ENCODE results near the gene SERTAD3. TPM values are rescaled to one million over a fixed set of nuclear protein-coding genes. Genes with fewer than 3 reads are reported as not detected.
"Not testable (repeated sequence)": the region's sequence is repeated elsewhere in the genome, so short reads cannot be mapped to it uniquely, and the experiment has no call there.

The SERTAD3 gene
- total RNA-seq, 5 donors from 2014 or later (not counting 1 experiment from before 2014, with no cell fraction given): 17.4 to 26.7 (median 24.7) TPM

- H3K27me3 ChIP-seq (replicated peaks in 1 of 2; ENCODE audit: control insufficient read depth in 2 of 2, extremely low read depth in 1 of 2, insufficient read depth in 2 of 2, low read length in 1 of 2): peaks cover 0 to 2% of the 10 kb centered on the region in 2 experiments
- no peak overlapping the region for H3K27ac Mint-ChIP-seq
- peaks cover 9 to 15% (median 10%) of the 10 kb centered on the region in 3 donors for H3K4me1 Mint-ChIP-seq
- ATAC-seq (replicated peaks in 1 of 4): no peak
- no peak overlapping the region for H3K4me3 Mint-ChIP-seq
- no peak for DNase-seq
- no peaks in the 10 kb centered on the region for H3K9me3 ChIP-seq
- POLR2A ChIA-PET: no interaction called here
- H3K27me3 Mint-ChIP-seq: no peaks in the 10 kb centered on the region
- no peak overlapping the region for H3K27ac ChIP-seq (ENCODE audit: low read length)
- H3K4me1 ChIP-seq (ENCODE audit: control insufficient read depth in 1 of 2, extremely low read depth in 1 of 2, insufficient read depth in 2 of 2, low read length in 2 of 2): peaks cover 2 to 11% of the 10 kb centered on the region in 2 experiments
- no peak overlapping the region for H3K4me3 ChIP-seq (ENCODE audit: control insufficient read depth in 1 of 2, extremely low read depth in 1 of 2, low read length in 1 of 2)
- H3K36me3 ChIP-seq (ENCODE audit: control insufficient read depth in 2 of 2, extremely low read depth in 1 of 2, insufficient read depth in 1 of 2, low read length in 1 of 2): no peaks in the 10 kb centered on the region
- CTCF ChIA-PET: no interaction called here
- H3K36me3 Mint-ChIP-seq: peaks cover 3% of the 10 kb centered on the region
- no peaks in the 10 kb centered on the region for H3K9me3 Mint-ChIP-seq
- WGBS (ENCODE audit: insufficient coverage): 100% methylated on average over 1 of the region's 3 CpGs
Observed at GRCh38 chr19:40460185-40460584, 16.1 kb upstream of the SERTAD3 start.

DNA sequence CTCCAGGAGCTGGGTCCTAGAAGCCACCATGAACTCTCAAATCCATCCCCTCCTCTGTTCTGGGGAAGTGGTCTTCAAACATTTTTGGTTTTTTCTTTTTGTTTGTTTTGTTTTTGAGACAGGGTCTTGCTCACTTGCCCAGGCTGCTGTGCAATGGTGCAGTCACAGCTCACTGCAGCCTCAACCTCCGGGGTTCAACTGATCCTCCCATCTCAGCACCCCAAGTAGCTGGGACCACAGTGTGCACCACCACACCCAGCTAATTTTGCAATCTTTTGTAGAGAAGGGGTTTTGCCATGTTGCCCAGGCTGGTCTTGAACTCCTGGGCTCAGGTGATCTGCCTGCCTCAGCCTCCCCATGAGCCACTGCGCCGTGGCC lies 14.5 kb upstream of the SERTAD3 start:
- ATAC-seq (replicated peaks in 1 of 4) (no peak), DNase-seq (no peak)
- WGBS (ENCODE audit: insufficient coverage): 100% methylated on average over 2 of the region's 3 CpGs
- ChIA-PET POLR2A (no interaction called here), CTCF (interaction anchor here in 1 of 2 donors (0.6 kb wide), 1 partner anchor 68 kb away, joined by 3 read pairs; no protein-coding TSS in a partner anchor)
- H3K4me1 Mint-ChIP-seq: peaks cover 0 to 7% (median 0%) of the 10 kb centered on the region in 3 donors
- peaks cover 0 to 2% of the 10 kb centered on the region in 2 experiments for H3K27me3 ChIP-seq (replicated peaks in 1 of 2; ENCODE audit: control insufficient read depth in 2 of 2, extremely low read depth in 1 of 2, insufficient read depth in 2 of 2, low read length in 1 of 2)
- H3K36me3 Mint-ChIP-seq: peaks cover 3% of the 10 kb centered on the region
- no peaks in the 10 kb centered on the region for H3K36me3 ChIP-seq (ENCODE audit: control insufficient read depth in 2 of 2, extremely low read depth in 1 of 2, insufficient read depth in 1 of 2, low read length in 1 of 2)
- no peaks in the 10 kb centered on the region for H3K9me3 ChIP-seq
- no peaks in the 10 kb centered on the region for H3K9me3 Mint-ChIP-seq
- H3K4me3 ChIP-seq (ENCODE audit: control insufficient read depth in 1 of 2, extremely low read depth in 1 of 2, low read length in 1 of 2): no peak overlapping the region
- no peaks in the 10 kb centered on the region for H3K27me3 Mint-ChIP-seq
- no peak overlapping the region for H3K27ac ChIP-seq (ENCODE audit: low read length)
- no peak overlapping the region for H3K27ac Mint-ChIP-seq
- no peak overlapping the region for H3K4me3 Mint-ChIP-seq
- no peaks in the 10 kb centered on the region for H3K4me1 ChIP-seq (ENCODE audit: control insufficient read depth in 1 of 2, extremely low read depth in 1 of 2, insufficient read depth in 2 of 2, low read length in 2 of 2)

DNA sequence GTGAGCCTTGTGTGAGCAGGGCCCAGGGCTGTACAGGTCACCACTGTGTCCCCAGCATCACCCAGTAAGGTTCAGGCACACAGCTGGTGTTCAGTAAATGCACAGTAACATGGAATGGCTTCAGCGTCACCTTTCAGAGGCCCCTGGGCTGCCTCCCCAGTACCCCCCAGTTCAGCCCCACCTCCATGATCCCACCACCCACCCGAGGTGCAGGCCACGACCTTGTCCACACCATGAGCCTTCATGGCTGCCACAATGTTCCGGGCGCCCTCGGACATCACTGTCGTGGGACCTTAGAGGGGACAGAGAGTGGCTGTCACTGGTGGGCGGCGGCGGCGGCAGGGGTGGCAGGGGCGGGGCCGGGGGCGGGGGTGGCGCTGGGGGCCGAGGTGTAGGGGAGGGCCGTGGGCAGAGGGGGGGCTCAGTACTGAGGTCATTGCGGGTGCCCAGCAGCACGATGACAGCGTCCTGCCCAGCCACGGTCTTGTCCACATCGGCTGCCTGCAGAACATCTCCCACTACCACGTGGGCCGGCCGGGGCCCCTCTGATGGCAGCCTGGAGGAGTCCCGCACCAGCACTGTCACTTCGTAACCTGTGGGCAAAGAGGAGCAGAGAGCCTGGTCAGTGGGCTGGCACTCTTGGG lies 13.9 kb upstream of the SERTAD3 start:
- no peak for DNase-seq
- Histone ChIP-seq H3K27ac (ENCODE audit: low read length) (no peak overlapping the region), H3K4me3 (ENCODE audit: control insufficient read depth in 1 of 2, extremely low read depth in 1 of 2, low read length in 1 of 2) (no peak overlapping the region), H3K9me3 (no peaks in the 10 kb centered on the region), H3K36me3 (ENCODE audit: control insufficient read depth in 2 of 2, extremely low read depth in 1 of 2, insufficient read depth in 1 of 2, low read length in 1 of 2) (no peaks in the 10 kb centered on the region), H3K4me1 (ENCODE audit: control insufficient read depth in 1 of 2, extremely low read depth in 1 of 2, insufficient read depth in 2 of 2, low read length in 2 of 2) (no peaks in the 10 kb centered on the region), H3K27me3 (replicated peaks in 1 of 2; ENCODE audit: control insufficient read depth in 2 of 2, extremely low read depth in 1 of 2, insufficient read depth in 2 of 2, low read length in 1 of 2) (peaks cover 0 to 2% of the 10 kb centered on the region in 2 experiments)
- Mint-ChIP-seq H3K27me3 (no peaks in the 10 kb centered on the region), H3K36me3 (peaks cover 3% of the 10 kb centered on the region), H3K4me3 (no peak overlapping the region), H3K9me3 (no peaks in the 10 kb centered on the region), H3K27ac (no peak overlapping the region), H3K4me1 (peaks cover 0 to 7% (median 0%) of the 10 kb centered on the region in 3 donors)
- 98% methylated on average over 15 of the region's 27 CpGs for WGBS (ENCODE audit: insufficient coverage)
- POLR2A ChIA-PET: no interaction called here
- CTCF ChIA-PET: interaction anchor here in 1 of 2 donors (0.6 kb wide), 1 partner anchor 67 kb away, joined by 3 read pairs; no protein-coding TSS in a partner anchor
- no peak for ATAC-seq (replicated peaks in 1 of 4)

GRCh38 chr19:40457048-40457447 lies 12.9 kb upstream of the SERTAD3 start:
- Histone ChIP-seq H3K9me3 (no peaks in the 10 kb centered on the region), H3K36me3 (ENCODE audit: control insufficient read depth in 2 of 2, extremely low read depth in 1 of 2, insufficient read depth in 1 of 2, low read length in 1 of 2) (no peaks in the 10 kb centered on the region), H3K4me3 (ENCODE audit: control insufficient read depth in 1 of 2, extremely low read depth in 1 of 2, low read length in 1 of 2) (no peak overlapping the region), H3K4me1 (ENCODE audit: control insufficient read depth in 1 of 2, extremely low read depth in 1 of 2, insufficient read depth in 2 of 2, low read length in 2 of 2) (no peaks in the 10 kb centered on the region), H3K27me3 (replicated peaks in 1 of 2; ENCODE audit: control insufficient read depth in 2 of 2, extremely low read depth in 1 of 2, insufficient read depth in 2 of 2, low read length in 1 of 2) (peaks cover 0 to 2% of the 10 kb centered on the region in 2 experiments), H3K27ac (ENCODE audit: low read length) (no peak overlapping the region)
- POLR2A ChIA-PET: no interaction called here
- H3K27ac Mint-ChIP-seq: no peak overlapping the region
- CTCF ChIA-PET: interaction anchor here in 1 of 2 donors (0.7 kb wide), 1 partner anchor 36 kb away, joined by 4 read pairs; no protein-coding TSS in a partner anchor
- WGBS (ENCODE audit: insufficient coverage): 95% methylated on average over 4 of the region's 5 CpGs
- H3K4me1 Mint-ChIP-seq: peaks cover 0 to 6% (median 0%) of the 10 kb centered on the region in 3 donors
- no peaks in the 10 kb centered on the region for H3K9me3 Mint-ChIP-seq
- H3K27me3 Mint-ChIP-seq: no peaks in the 10 kb centered on the region
- no peak for ATAC-seq (replicated peaks in 1 of 4)
- H3K36me3 Mint-ChIP-seq: peaks cover 3% of the 10 kb centered on the region
- no peak for DNase-seq
- no peak overlapping the region for H3K4me3 Mint-ChIP-seq

GRCh38 chr19:40453943-40454342 lies 9.8 kb upstream of the SERTAD3 start:
- POLR2A ChIA-PET; CTCF ChIA-PET; H3K27me3 Mint-ChIP-seq; ATAC-seq (replicated peaks in 1 of 4); H3K27me3 ChIP-seq (replicated peaks in 1 of 2; ENCODE audit: control insufficient read depth in 2 of 2, extremely low read depth in 1 of 2, insufficient read depth in 2 of 2, low read length in 1 of 2); H3K4me1 Mint-ChIP-seq; H3K27ac Mint-ChIP-seq; H3K27ac ChIP-seq (ENCODE audit: low read length); DNase-seq; H3K4me1 ChIP-seq (ENCODE audit: control insufficient read depth in 1 of 2, extremely low read depth in 1 of 2, insufficient read depth in 2 of 2, low read length in 2 of 2); H3K36me3 Mint-ChIP-seq; H3K9me3 ChIP-seq; H3K9me3 Mint-ChIP-seq; H3K4me3 ChIP-seq (ENCODE audit: control insufficient read depth in 1 of 2, extremely low read depth in 1 of 2, low read length in 1 of 2); H3K4me3 Mint-ChIP-seq; H3K36me3 ChIP-seq (ENCODE audit: control insufficient read depth in 2 of 2, extremely low read depth in 1 of 2, insufficient read depth in 1 of 2, low read length in 1 of 2): not testable (repeated sequence)
- 97% methylated on average over 5 of the region's 6 CpGs for WGBS (ENCODE audit: insufficient coverage)

GRCh38 chr19:40453151-40453735 lies 9.1 kb upstream of the SERTAD3 start:
- Mint-ChIP-seq H3K36me3 (peaks cover 6% of the 10 kb centered on the region), H3K4me3 (no peak overlapping the region), H3K27ac (no peak overlapping the region), H3K4me1 (no peaks in the 10 kb centered on the region), H3K27me3 (no peaks in the 10 kb centered on the region), H3K9me3 (no peaks in the 10 kb centered on the region)
- H3K4me1 ChIP-seq (ENCODE audit: control insufficient read depth in 1 of 2, extremely low read depth in 1 of 2, insufficient read depth in 2 of 2, low read length in 2 of 2): no peaks in the 10 kb centered on the region
- no peaks in the 10 kb centered on the region for H3K27me3 ChIP-seq (replicated peaks in 1 of 2; ENCODE audit: control insufficient read depth in 2 of 2, extremely low read depth in 1 of 2, insufficient read depth in 2 of 2, low read length in 1 of 2)
- no peaks in the 10 kb centered on the region for H3K9me3 ChIP-seq
- POLR2A ChIA-PET: no interaction called here
- H3K36me3 ChIP-seq (ENCODE audit: control insufficient read depth in 2 of 2, extremely low read depth in 1 of 2, insufficient read depth in 1 of 2, low read length in 1 of 2): no peaks in the 10 kb centered on the region
- CTCF ChIA-PET: no interaction called here
- ATAC-seq (replicated peaks in 1 of 4): no peak
- 93% methylated on average over 5 of the region's 5 CpGs for WGBS (ENCODE audit: insufficient coverage)
- H3K4me3 ChIP-seq (ENCODE audit: control insufficient read depth in 1 of 2, extremely low read depth in 1 of 2, low read length in 1 of 2): no peak overlapping the region
- H3K27ac ChIP-seq (ENCODE audit: low read length): no peak overlapping the region
- DNase-seq: no peak

Measured in T-cell (primary cell).